HG03571 (cell line): Measurements from ENCODE around the gene RASGRF2.
"Not testable (repeated sequence)": the region's sequence is repeated elsewhere in the genome, so short reads cannot be mapped to it uniquely, and the experiment has no call there.

Experiments
- ATAC-seq: cut with Tn5 transposase; IDR thresholded peaks from one replicate; pipeline ENCODE4 v1.9.1; 2021; ENCODE audit not compliant: unreplicated experiment

The RASGRF2 gene

DNA sequence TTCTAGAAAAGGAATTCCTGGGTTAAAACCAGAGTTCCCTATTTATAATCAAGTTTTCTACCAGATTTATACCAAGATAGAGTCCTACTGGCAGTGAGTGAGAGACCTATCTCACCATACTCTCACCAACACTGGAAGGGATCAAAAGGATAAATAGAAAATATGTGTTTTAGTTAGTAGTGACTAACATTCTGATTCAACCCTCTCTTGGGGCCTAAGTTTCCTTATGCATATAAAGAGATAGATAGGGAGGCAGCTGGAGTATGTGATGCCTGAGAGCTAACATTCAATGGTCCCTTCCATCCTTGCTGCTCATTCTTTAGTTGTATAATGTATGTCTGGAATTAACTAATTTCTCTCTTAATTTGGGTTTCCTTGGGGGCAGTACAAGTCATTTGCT is 304.9 kb downstream of the RASGRF2 start:
- no peak for ATAC-seq

GRCh38 chr5:81268521-81269196 is 308.5 kb downstream of the RASGRF2 start:
- ATAC-seq, result no peak

DNA sequence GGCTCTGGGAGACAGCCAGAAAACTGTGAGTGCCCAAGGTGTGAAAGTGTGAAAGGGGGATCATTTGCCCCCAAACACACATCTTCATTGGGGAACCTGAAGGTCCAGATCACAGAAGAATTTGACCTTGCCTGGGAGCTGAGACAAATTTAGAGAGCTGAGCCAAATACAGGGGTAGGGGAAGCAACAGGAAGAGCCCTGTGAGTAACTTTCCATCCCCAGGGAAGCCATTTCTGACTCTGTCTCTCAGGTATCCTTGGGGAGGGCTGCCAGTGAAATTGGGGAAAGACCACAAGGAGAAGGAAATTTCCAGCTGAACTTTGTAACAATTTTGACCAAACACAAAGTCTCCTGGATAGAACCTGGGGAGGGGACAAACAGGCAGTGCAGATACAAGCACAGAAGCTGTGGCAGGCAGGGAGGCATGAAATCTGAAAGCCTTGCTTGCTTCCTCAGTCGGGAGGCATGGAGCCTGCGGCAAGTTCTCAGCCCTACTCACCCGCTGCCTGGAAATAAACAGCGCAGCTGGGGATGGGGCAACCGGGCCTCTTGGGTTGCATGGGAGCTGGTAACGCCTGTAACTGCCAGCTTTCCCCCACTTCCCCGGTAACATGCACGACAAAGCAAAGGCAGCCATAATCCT is 309.7 kb downstream of the RASGRF2 start:
- no peak for ATAC-seq

DNA sequence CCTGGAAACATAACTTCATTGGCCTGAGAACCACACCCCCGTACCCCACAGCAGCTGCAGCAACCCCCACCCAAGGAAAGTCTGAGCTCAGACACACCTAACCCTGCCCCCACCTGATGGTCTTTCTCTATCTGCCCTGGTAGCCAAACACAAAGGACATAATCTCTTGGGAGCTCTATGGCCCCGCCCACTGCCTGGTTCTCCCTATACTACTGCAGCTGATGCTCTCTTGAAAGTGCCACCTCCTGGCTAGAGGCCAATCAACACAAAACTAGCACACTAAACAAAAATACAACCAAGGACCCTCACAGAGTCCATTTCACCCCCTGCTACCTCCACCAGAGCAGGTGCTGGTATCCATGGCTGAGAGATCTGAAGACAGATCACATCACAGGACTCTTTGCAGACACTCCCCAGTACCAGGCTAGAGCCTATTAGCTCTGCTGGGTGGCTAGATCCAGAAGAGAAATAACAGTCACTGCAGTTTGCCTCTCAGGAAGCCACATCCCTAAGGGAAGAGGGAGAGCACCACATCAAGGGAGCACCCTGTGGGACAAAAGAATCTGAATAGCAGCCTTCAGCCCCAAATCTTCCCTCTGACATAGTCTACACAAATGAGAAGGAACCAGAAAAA is 310.3 kb downstream of the RASGRF2 start:
- ATAC-seq, result not testable (repeated sequence)
